Activated gamma-delta T cell (primary cell): Measurements from ENCODE around the gene ACSM3.
A peak's percentile ranks its signal among the peaks of the same experiment; 100 is the strongest.
"Not testable (repeated sequence)": the region's sequence is repeated elsewhere in the genome, so short reads cannot be mapped to it uniquely, and the experiment has no call there.

Source experiments
- DNase-seq: peaks from one replicate; lab custom pipeline; 2025; lab: John Stamatoyannopoulos, UW
- total RNA-seq, 2 donors: gene quantifications; one replicate each; lab custom pipeline; 2026; lab: John Stamatoyannopoulos, UW

ACSM3 gene
- total RNA-seq = 6.6 to 14.1 reads per million in 2 donors

- DNase-seq = no peak
Observed at GRCh38 chr16:20763461-20764232, at the start of gene ACSM3. ACSM3 (plus strand) TSS chr16:20764014; CDS start chr16:20770035, 6,021 bp downstream.

DNA sequence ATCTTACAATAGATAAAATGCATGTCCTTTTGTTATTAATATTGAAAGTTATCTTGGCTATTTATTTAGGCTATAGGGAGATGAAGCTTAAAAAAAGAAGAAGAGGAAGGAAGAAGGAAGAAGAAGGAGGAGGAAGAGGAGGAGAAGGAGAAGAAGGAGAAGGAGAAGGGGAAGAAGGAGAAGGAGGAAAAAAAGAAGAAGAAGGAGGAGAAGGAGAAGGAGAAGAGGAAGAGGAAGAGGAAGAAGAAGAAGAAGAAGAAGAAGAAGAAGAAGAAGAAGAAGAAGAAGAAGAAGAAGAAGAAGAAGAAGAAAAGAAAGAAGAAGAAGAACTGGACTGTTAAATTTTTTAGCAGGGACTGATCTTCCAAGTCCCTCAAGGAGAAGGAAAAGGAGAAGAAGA is 46.1 kb upstream of the ACSM3 start:
- DNase-seq = not testable (repeated sequence)

DNA sequence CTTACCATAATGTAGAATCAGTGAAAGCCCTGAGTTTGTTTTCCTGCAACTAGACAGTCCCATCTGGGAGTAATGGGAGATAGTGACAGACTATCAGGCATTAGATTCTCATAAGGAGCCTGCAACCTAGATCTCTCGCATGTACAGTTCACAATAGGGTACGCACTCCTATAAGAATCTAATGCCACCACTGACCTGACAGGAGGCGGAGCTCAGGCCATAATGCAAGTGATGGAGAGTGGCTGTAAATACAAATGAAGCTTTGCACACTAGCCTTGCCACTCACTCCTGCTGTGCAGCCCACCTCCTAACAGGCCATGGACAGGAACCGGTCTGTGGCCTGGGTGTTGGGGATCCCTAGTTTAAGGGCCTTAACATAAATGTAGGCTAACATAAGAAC is 43.6 kb upstream of the ACSM3 start:
- no peak for DNase-seq

GRCh38 chr16:20726661-20727060 is 37.2 kb upstream of the ACSM3 start:
- no peak for DNase-seq

DNA sequence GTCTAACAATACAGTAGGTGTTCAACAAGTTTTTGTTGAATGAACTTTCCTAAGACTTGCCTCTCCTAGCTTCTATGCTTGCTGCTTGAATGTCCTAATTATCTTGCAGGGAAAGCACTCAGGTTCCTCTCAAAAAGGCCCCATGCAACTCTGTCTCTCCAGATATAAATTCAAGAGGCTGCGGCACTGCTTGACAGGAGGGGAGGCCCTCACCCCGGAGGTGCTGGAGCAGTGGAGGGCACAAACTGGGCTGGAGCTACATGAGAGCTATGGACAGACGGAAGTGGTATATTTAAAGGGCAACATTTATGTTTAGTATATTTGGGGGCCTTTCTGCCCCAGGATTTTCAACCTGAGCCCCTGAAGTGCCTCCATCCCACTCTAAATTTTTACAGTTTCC is 36.6 kb upstream of the ACSM3 start:
- DNase-seq = no peak

GRCh38 chr16:20729141-20729540 is 34.7 kb upstream of the ACSM3 start:
- no peak for DNase-seq

GRCh38 chr16:20734056-20734455 is 29.8 kb upstream of the ACSM3 start:
- DNase-seq = no peak

- no peak for DNase-seq
Observed at GRCh38 chr16:20734782-20735181, 29.0 kb upstream of the ACSM3 start.

GRCh38 chr16:20735490-20735889 is 28.3 kb upstream of the ACSM3 start:
- no peak for DNase-seq

DNA sequence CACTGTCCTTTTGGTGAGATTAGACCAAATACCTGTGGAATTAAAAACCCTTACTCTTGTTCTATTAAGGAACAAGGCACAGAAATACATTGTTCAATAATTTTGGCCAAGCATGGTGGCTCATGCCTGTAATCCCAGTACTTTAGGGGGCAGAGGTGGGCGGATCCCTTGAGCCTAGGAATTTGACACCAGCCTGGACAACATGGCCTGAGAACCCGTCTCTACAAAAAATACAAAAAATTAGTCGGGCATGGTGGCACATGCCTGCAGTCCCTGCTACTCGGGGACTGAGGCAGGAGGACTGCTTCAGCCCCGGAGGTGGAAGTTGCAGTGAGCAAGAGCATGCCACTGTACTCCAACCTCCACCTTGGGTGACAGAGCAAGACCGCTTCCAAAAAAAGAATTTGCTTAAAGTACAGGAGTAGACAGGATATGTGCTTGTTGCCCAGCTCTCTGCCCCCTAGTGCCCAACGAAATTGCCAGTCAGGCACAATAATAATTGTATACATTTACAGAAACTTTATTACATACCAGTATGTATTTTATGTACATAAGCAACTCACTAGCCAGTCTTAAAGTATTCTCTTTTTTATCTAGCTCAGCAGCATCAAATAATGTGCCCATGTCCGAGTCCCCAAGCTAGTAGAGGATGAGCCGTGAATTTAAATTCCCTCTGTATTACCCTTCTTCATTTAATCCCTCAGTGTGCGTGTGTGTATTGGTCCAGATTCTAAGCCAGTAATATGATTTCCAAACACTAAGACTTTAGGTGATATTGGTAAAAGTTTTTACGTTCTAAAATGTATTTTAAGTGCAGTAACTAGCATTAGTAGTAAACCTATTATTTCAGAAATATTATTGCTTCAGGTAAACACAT is 23.6 kb upstream of the ACSM3 start:
- DNase-seq = no peak

GRCh38 chr16:20740901-20741521 is 22.8 kb upstream of the ACSM3 start:
- DNase-seq = peak; percentile 85

- DNase-seq = peak; percentile 92
Observed at GRCh38 chr16:20741554-20742285, 22.1 kb upstream of the ACSM3 start, which contains the start of gene THUMPD1. THUMPD1 (minus strand) TSS chr16:20741818; CDS start chr16:20741739, 79 bp downstream.

DNA sequence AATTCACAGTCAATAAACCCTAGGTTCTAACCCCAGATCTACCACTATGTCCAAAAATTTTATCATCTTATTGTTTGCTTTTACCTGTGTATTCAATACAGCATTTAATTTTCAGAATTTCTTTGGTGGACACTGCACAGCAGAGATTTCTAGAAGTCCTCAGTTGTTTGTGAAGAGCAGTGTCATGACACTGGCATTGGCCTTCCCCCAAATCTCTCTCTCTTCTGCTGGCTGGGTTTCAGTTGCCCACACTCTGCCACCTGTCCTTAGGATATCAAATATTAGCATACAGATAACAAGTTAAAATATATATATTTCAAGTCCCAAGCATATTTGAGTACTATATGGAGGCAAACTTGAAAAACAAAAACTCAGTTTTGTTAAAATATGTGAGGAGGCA is 20.2 kb upstream of the ACSM3 start:
- no peak for DNase-seq

GRCh38 chr16:20744922-20745440 is 18.8 kb upstream of the ACSM3 start:
- no peak for DNase-seq

- DNase-seq = no peak
Observed at GRCh38 chr16:20746461-20746860, 17.4 kb upstream of the ACSM3 start.

DNA sequence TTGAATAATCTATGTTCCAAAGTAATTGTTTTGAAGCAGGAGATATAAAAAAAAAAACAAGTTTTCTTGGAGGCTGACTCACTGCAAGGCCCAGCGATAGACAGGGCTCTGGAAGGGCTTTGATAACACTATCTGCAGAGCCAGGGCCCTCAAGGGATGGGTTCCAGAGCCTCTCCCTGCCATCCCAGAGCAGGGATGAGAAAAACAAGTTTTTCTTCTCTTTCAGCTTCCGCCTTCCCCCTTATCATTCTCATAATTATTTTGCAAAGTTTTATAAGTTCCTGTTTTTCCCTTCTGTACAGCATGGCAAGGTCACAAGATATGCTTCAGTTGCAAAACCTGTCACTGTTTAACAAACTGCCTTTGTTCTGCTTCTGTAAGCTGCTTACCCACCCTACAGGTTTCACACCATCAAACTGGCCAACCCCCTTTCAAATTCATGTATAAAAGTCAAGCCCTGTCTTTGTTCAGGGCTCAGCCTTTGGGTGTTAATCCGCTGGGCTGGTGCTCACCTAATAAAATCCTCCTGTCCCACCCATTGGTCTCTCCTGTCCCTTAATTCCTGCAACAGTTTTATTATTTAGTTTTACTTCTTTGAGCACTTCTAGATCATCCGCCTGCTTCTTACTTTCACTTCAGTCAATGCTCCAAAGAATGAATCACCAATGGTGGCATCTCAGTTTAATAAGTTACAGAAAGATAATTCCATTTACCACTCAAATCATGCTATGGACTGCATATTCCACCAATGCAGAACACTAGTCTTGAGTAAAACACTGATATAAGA is 16.6 kb upstream of the ACSM3 start:
- DNase-seq = no peak

GRCh38 chr16:20749474-20749873 is 14.3 kb upstream of the ACSM3 start:
- DNase-seq = no peak

- no peak for DNase-seq
Observed at GRCh38 chr16:20750558-20750957, 13.3 kb upstream of the ACSM3 start.

DNA sequence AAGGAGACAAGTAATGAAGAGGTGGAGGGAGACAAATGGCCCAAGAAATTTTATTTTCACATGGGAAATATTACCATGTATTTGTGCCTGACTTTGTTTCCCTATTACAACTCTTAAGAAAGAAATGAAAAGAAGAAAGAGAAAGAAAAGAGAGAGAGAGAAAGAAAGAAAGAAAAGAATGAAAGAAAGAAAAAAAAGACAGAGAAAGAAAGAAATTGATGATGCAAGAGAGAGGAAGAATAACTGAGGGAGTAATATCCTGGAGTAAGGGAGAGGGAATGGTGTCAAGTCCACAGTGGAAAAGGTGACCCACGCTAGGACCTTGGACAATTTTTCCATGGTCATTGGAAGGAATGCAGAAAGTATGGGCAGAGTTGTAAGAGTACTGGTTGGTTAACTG is 10.1 kb upstream of the ACSM3 start:
- no peak for DNase-seq

DNA sequence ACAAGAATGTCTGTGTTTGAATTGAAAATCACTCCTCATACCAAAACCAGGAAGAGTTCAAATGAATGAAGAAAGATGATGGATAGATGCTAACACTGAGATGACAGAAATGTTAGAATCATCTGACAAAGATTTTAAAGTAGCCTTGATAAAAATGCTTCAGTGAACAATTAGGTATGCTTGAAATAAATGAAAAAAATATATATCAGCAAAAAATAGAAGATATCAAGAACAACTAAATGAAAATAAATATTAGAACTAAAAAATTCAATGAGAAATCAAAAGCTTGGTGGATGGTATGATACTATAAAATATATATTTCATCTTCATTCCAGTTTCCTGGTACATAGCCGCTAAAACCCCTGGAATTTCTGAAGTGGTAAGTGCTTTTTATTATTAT is 8.6 kb upstream of the ACSM3 start:
- DNase-seq = no peak

GRCh38 chr16:20755799-20756198 is 8.0 kb upstream of the ACSM3 start:
- not testable (repeated sequence) for DNase-seq
